ENCODE data around the gene MAPKAP1. TPM values are rescaled to one million over a fixed set of nuclear protein-coding genes. Genes with fewer than 3 reads are reported as not detected.
A peak's percentile ranks its signal among the peaks of the same experiment; 100 is the strongest.

MAPKAP1 gene
- total and polyA plus RNA-seq, 9 of the 15 experiments (the other 6 are each of a cell fraction or from before 2014, with no cell fraction given) = 2.6 to 82.1 (median 61.1) TPM

DNA sequence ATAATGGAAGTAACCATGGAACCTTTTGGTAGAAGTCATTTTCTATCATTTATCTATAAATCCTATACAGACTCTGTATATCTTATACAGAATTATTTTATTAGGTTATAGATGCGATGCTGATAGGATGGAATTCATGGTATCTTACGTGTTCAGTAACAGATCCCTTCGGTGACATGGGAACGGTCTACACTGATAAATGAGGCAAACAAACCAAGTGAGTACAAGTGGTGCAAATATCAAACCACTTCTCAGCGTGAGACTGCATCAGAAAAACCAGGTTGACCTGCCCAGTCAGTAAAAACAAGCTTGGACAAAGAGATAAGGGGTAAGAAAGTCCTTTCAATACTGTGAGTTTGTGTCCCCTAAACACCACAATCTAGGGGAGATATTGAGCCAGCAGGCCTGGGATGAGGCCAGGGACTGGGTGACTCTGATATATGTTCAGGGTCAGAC, 229.9 kb downstream of the MAPKAP1 start (continued):
- TF ChIP-seq, protein P1, sequence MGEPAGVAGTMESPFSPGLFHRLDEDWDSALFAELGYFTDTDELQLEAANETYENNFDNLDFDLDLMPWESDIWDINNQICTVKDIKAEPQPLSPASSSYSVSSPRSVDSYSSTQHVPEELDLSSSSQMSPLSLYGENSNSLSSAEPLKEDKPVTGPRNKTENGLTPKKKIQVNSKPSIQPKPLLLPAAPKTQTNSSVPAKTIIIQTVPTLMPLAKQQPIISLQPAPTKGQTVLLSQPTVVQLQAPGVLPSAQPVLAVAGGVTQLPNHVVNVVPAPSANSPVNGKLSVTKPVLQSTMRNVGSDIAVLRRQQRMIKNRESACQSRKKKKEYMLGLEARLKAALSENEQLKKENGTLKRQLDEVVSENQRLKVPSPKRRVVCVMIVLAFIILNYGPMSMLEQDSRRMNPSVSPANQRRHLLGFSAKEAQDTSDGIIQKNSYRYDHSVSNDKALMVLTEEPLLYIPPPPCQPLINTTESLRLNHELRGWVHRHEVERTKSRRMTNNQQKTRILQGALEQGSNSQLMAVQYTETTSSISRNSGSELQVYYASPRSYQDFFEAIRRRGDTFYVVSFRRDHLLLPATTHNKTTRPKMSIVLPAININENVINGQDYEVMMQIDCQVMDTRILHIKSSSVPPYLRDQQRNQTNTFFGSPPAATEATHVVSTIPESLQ (CRISPR knock-in tag; IDR thresholded peaks at IDR 0.05) = no peak
- TF ChIP-seq ZNF830 (CRISPR knock-in tag; IDR thresholded peaks at IDR 0.05) (no peak), HDAC3 (IDR thresholded peaks at IDR 0.05; ENCODE audit: borderline replicate concordance, partially characterized antibody) (peak; percentile 75), ZNF232 (CRISPR knock-in tag; IDR thresholded peaks at IDR 0.05) (no peak), SMAD1 (IDR thresholded peaks at IDR 0.05; ENCODE audit: low read depth, low read length, partially characterized antibody) (no peak), NFXL1 (CRISPR knock-in tag; IDR thresholded peaks at IDR 0.05) (no peak), GTF2F1 (IDR thresholded peaks at IDR 0.05; ENCODE audit: low read depth, low read length) (no peak), HOXB6 (CRISPR knock-in tag; IDR thresholded peaks at IDR 0.05; ENCODE audit: borderline replicate concordance) (no peak), SRSF3 (IDR thresholded peaks at IDR 0.05; ENCODE audit: insufficient read depth, low read length) (no peak), ZNF174 (CRISPR knock-in tag; IDR thresholded peaks at IDR 0.05) (no peak), BHLHE40 (IDR thresholded peaks at IDR 0.05; ENCODE audit: low read length) (no peak), BRCA1 (IDR thresholded peaks at IDR 0.05) (no peak), BRCA1 (CRISPR knock-in tag; IDR thresholded peaks at IDR 0.05) (no peak), ZFP30 (CRISPR knock-in tag; IDR thresholded peaks at IDR 0.05; ENCODE audit: borderline replicate concordance) (no peak), THRAP3 (IDR thresholded peaks at IDR 0.05; ENCODE audit: borderline replicate concordance) (no peak), KLF13 (tag; IDR thresholded peaks at IDR 0.05; ENCODE audit: borderline replicate concordance, low read depth) (no peak), ZNF175 (CRISPR knock-in tag; IDR thresholded peaks at IDR 0.05; ENCODE audit: low read depth) (no peak), MECOM (CRISPR knock-in tag; IDR thresholded peaks at IDR 0.05) (no peak), SMARCA4 (IDR thresholded peaks at IDR 0.05) (peak; percentile 93), RFX7 (CRISPR knock-in tag; IDR thresholded peaks at IDR 0.05) (no peak), BDP1 (IDR thresholded peaks at IDR 0.05; ENCODE audit: insufficient read depth, insufficient read length) (no peak)
- TF ChIP-seq, protein P2, sequence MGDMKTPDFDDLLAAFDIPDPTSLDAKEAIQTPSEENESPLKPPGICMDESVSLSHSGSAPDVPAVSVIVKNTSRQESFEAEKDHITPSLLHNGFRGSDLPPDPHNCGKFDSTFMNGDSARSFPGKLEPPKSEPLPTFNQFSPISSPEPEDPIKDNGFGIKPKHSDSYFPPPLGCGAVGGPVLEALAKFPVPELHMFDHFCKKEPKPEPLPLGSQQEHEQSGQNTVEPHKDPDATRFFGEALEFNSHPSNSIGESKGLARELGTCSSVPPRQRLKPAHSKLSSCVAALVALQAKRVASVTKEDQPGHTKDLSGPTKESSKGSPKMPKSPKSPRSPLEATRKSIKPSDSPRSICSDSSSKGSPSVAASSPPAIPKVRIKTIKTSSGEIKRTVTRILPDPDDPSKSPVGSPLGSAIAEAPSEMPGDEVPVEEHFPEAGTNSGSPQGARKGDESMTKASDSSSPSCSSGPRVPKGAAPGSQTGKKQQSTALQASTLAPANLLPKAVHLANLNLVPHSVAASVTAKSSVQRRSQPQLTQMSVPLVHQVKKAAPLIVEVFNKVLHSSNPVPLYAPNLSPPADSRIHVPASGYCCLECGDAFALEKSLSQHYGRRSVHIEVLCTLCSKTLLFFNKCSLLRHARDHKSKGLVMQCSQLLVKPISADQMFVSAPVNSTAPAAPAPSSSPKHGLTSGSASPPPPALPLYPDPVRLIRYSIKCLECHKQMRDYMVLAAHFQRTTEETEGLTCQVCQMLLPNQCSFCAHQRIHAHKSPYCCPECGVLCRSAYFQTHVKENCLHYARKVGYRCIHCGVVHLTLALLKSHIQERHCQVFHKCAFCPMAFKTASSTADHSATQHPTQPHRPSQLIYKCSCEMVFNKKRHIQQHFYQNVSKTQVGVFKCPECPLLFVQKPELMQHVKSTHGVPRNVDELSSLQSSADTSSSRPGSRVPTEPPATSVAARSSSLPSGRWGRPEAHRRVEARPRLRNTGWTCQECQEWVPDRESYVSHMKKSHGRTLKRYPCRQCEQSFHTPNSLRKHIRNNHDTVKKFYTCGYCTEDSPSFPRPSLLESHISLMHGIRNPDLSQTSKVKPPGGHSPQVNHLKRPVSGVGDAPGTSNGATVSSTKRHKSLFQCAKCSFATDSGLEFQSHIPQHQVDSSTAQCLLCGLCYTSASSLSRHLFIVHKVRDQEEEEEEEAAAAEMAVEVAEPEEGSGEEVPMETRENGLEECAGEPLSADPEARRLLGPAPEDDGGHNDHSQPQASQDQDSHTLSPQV (IDR thresholded peaks at IDR 0.05) = 0 out of 2 replicates have a peak, but pooled peaks have one; percentile 5
- TF ChIP-seq, protein P3, sequence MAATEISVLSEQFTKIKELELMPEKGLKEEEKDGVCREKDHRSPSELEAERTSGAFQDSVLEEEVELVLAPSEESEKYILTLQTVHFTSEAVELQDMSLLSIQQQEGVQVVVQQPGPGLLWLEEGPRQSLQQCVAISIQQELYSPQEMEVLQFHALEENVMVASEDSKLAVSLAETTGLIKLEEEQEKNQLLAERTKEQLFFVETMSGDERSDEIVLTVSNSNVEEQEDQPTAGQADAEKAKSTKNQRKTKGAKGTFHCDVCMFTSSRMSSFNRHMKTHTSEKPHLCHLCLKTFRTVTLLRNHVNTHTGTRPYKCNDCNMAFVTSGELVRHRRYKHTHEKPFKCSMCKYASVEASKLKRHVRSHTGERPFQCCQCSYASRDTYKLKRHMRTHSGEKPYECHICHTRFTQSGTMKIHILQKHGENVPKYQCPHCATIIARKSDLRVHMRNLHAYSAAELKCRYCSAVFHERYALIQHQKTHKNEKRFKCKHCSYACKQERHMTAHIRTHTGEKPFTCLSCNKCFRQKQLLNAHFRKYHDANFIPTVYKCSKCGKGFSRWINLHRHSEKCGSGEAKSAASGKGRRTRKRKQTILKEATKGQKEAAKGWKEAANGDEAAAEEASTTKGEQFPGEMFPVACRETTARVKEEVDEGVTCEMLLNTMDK (IDR thresholded peaks at IDR 0.05; ENCODE audit: borderline replicate concordance, insufficient read depth, low read depth, low read length, poor library complexity, severe bottlenecking) = no peak

All from K562 (cell line).